Cardiac muscle cell (in vitro differentiated cells and primary cell): Measurements from ENCODE around the gene CRACR2B. TPM values are rescaled to one million over a fixed set of nuclear protein-coding genes. Genes with fewer than 3 reads are reported as not detected.
A peak's percentile ranks its signal among the peaks of the same experiment; 100 is the strongest.

ENCODE experiments used
- DNase-seq, 2 donors: peaks; one replicate each; pipeline versions ENCODE4 v3.0.0 to v3.0.0-alpha.2; 2010 to 2017; ENCODE audit warnings: low read depth in 1 of 2, low spot score in 1 of 2
- H3K27ac ChIP-seq: fragments of 200-600 bp; sonication (generic); 2 replicates; pipeline ENCODE4 v1.5.1; 2016
- H3K27me3 ChIP-seq: fragments of 200-600 bp; sonication (generic); 2 replicates; pipeline ENCODE4 v1.6.0; 2016; ENCODE audit warnings: control low read depth
- H3K36me3 ChIP-seq: fragments of 200-600 bp; sonication (generic); 2 replicates; pipeline ENCODE4 v1.5.1; 2016; ENCODE audit warnings: control low read depth
- H3K4me1 ChIP-seq: fragments of 200-600 bp; sonication (generic); 2 replicates; pipeline ENCODE4 v1.8.1; 2017; ENCODE audit warnings: low read depth, mild to moderate bottlenecking, mixed run types
- H3K4me3 ChIP-seq: fragments of 200-600 bp; sonication (generic); 2 replicates; pipeline ENCODE4 v1.5.1; 2016; ENCODE audit warnings: mild to moderate bottlenecking
- H3K9me3 ChIP-seq: fragments of 200-600 bp; sonication (generic); 2 replicates; pipeline ENCODE4 v1.5.1; 2017; ENCODE audit warnings: low read depth, mild to moderate bottlenecking, control low read depth
- CTCF ChIP-seq: IDR thresholded peaks from 2 replicates; pipeline ENCODE4 v1.5.1; 2012; ENCODE audit warnings: low read depth, mild to moderate bottlenecking, low read length
- polyA plus RNA-seq: library from polyadenylated mRNA; unstranded; fragments of >200 nt; fragmentation: Nextera tagmentation; extraction: Ambion mirVana; gene quantifications from 2 replicates; pipeline ENCODE4 v1.2.1, GENCODE V29; 2016
- total RNA-seq: library from RNA; depleted of rRNA; stranded (reverse); fragments of >200 nt; gene quantifications from 2 replicates; pipeline ENCODE4 v1.2.3, GENCODE V29; 2016

CRACR2B gene
- total and polyA plus RNA-seq, 2 experiments from 2014 or later: 84.5 to 91.0 TPM

- Histone ChIP-seq H3K27me3 (no peaks in the 10 kb centered on the region), H3K9me3 (no peaks in the 10 kb centered on the region), H3K4me3 (peak overlapping the region; percentile 75), H3K27ac (no peak overlapping the region), H3K4me1 (peaks cover 28% of the 10 kb centered on the region), H3K36me3 (no peaks in the 10 kb centered on the region)
- no peak for TF ChIP-seq CTCF
- peak in 1 of 2 donors; percentile 86 for DNase-seq
Observed at GRCh38 chr11:849104-849824, 21.5 kb downstream of the CRACR2B start.

- Histone ChIP-seq H3K27ac (no peak overlapping the region), H3K27me3 (no peaks in the 10 kb centered on the region), H3K4me1 (peaks cover 19% of the 10 kb centered on the region), H3K9me3 (no peaks in the 10 kb centered on the region), H3K36me3 (no peaks in the 10 kb centered on the region), H3K4me3 (peak overlapping the region; percentile 75)
- peak in 1 of 2 donors; percentile 70 for DNase-seq
- no peak for TF ChIP-seq CTCF
Observed at GRCh38 chr11:849951-850774, 22.4 kb downstream of the CRACR2B start.

- Histone ChIP-seq H3K9me3 (no peaks in the 10 kb centered on the region), H3K27ac (no peak overlapping the region), H3K4me1 (peaks cover 15% of the 10 kb centered on the region), H3K27me3 (no peaks in the 10 kb centered on the region), H3K4me3 (peak overlapping the region; percentile 75), H3K36me3 (no peaks in the 10 kb centered on the region)
- no peak for DNase-seq
- TF ChIP-seq CTCF: peak; percentile 18
Observed at GRCh38 chr11:850775-851763, 23.4 kb downstream of the CRACR2B start.

GRCh38 chr11:852762-853161 lies 25.0 kb downstream of the CRACR2B start:
- Histone ChIP-seq H3K4me1 (peaks cover 15% of the 10 kb centered on the region), H3K27me3 (no peaks in the 10 kb centered on the region), H3K36me3 (no peaks in the 10 kb centered on the region), H3K4me3 (no peak overlapping the region), H3K9me3 (no peaks in the 10 kb centered on the region), H3K27ac (no peak overlapping the region)
- DNase-seq: no peak
- no peak for TF ChIP-seq CTCF

- Histone ChIP-seq H3K27me3 (no peaks in the 10 kb centered on the region), H3K27ac (no peak overlapping the region), H3K4me1 (peaks cover 12% of the 10 kb centered on the region), H3K4me3 (no peak overlapping the region), H3K9me3 (no peaks in the 10 kb centered on the region), H3K36me3 (no peaks in the 10 kb centered on the region)
- no peak for DNase-seq
- TF ChIP-seq CTCF: no peak
Observed at GRCh38 chr11:853682-854448, 26.1 kb downstream of the CRACR2B start.
